Measurements from ENCODE around the gene ADAMTS18. TPM values are rescaled to one million over a fixed set of nuclear protein-coding genes. Genes with fewer than 3 reads are reported as not detected.

ADAMTS18 gene
- total and polyA plus RNA-seq, 2 donors (not counting 3 experiments of a cell fraction or from before 2014, with no cell fraction given), result 18.4 to 27.5 TPM

GRCh38 chr16:77376358-77376757 lies 58.5 kb downstream of the ADAMTS18 start:
- Histone ChIP-seq H3K36me3 (ENCODE audit: control insufficient read depth in 2 of 2, extremely low read depth in 1 of 2, insufficient read depth in 2 of 2, low read length in 2 of 2) (no peaks in the 10 kb centered on the region), H3K9me3 (replicated peaks; ENCODE audit: control insufficient read depth, insufficient read depth, low read length) (no peaks in the 10 kb centered on the region), H3K4me3 (replicated peaks in 1 of 3; ENCODE audit: insufficient read depth in 1 of 3, low read depth in 1 of 3, low read length in 3 of 3) (no peak overlapping the region), H3K4me1 (ENCODE audit: control insufficient read depth, extremely low read depth, insufficient read depth, low read length) (no peaks in the 10 kb centered on the region), H3K79me2 (ENCODE audit: control insufficient read depth, insufficient read depth, low read length) (peaks cover 2% of the 10 kb centered on the region), H3K4me2 (ENCODE audit: insufficient read depth, low read length) (no peak overlapping the region), H2AFZ (ENCODE audit: low read depth, low read length) (no peak overlapping the region), H4K20me1 (replicated peaks; ENCODE audit: control insufficient read depth, extremely low read depth, insufficient read depth, low read length) (no peaks in the 10 kb centered on the region), H3K27ac (ENCODE audit: insufficient read depth, low read depth, low read length) (no peak overlapping the region), H3K27me3 (ENCODE audit: control insufficient read depth in 2 of 2, insufficient read depth in 2 of 2, low read length in 2 of 2) (no peaks in the 10 kb centered on the region), H3K9ac (replicated peaks; ENCODE audit: extremely low read depth, insufficient read depth, low read length) (no peak overlapping the region), H3K9me1 (replicated peaks; ENCODE audit: control insufficient read depth, extremely low read depth, insufficient read depth, low read length) (no peaks in the 10 kb centered on the region)
- no peak for DNase-seq (ENCODE audit: low read depth, low spot score)
- dilution Hi-C loops (cut with MboI; ENCODE audit: extremely low pct_ligation_motif_present, low sequenced_read_pairs) (no loop called here), intact Hi-C loops (cut with micrococcal nuclease) (loop anchor here (10.0 kb wide), 1 partner anchor 142 kb away; no protein-coding TSS in a partner anchor)
- BruUV-seq (replicated peaks), result no TSS peak
- CTCF ChIA-PET, result interaction anchor here (0.7 kb wide), 1 partner anchor 122 kb away, joined by 3 read pairs; no protein-coding TSS in a partner anchor
- no peak for FAIRE-seq
- no peak for TF ChIP-seq JUN (IDR thresholded peaks at IDR 0.05; ENCODE audit: borderline replicate concordance, insufficient read depth, insufficient read length, low read depth)
- no peak for TF ChIP-seq MYC (IDR thresholded peaks at IDR 0.05; ENCODE audit: low read depth, low read length)
- no peak for TF ChIP-seq EZH2 (IDR thresholded peaks at IDR 0.05; ENCODE audit: borderline replicate concordance, low read depth, low read length, severe bottlenecking)
- TF ChIP-seq, protein P1, sequence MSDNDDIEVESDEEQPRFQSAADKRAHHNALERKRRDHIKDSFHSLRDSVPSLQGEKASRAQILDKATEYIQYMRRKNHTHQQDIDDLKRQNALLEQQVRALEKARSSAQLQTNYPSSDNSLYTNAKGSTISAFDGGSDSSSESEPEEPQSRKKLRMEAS (IDR thresholded peaks at IDR 0.05; ENCODE audit: insufficient read depth, insufficient read length), result no peak
- TF ChIP-seq POLR2A (IDR thresholded peaks at IDR 0.05; ENCODE audit: low read depth, low read length), result no peak
- no peak for TF ChIP-seq FOS (IDR thresholded peaks at IDR 0.05; ENCODE audit: borderline replicate concordance, insufficient read depth, low read length)
- peak in 1 of 2 donors; percentile 17 for TF ChIP-seq CTCF (IDR thresholded peaks at IDR 0.05; ENCODE audit: extremely low read depth in 1 of 2, insufficient read depth in 1 of 2, low read depth in 1 of 2, low read length in 2 of 2)
- TF ChIP-seq POLR2AphosphoS5 (IDR thresholded peaks at IDR 0.05; ENCODE audit: insufficient read depth, low read depth, low read length), result no peak
- no peak for TF ChIP-seq GATA2 (IDR thresholded peaks at IDR 0.05; ENCODE audit: insufficient read depth, insufficient read length, low read depth, low read length)
- POLR2A ChIA-PET, result interaction anchor here (0.7 kb wide), 1 partner anchor 195 kb away, joined by 7 read pairs; no protein-coding TSS in a partner anchor
